Neuron (in vitro differentiated cells): ENCODE data around the gene TUBE1.
"Not testable (repeated sequence)": the region's sequence is repeated elsewhere in the genome, so short reads cannot be mapped to it uniquely, and the experiment has no call there.

ENCODE experiments used
- H2AFZ ChIP-seq: one replicate; pipeline ENCODE4 v1.6.1; 2013; ENCODE audit warnings: low read depth, mild to moderate bottlenecking, inconsistent platforms, low read length, moderate library complexity
- H3K27me3 ChIP-seq: one replicate; pipeline ENCODE4 v1.6.1; 2013; ENCODE audit warnings: low read length; ENCODE audit not compliant: insufficient read depth
- H3K36me3 ChIP-seq: one replicate; pipeline ENCODE4 v1.6.1; 2013; ENCODE audit warnings: low read length; ENCODE audit not compliant: insufficient read depth
- H3K4me1 ChIP-seq: one replicate; pipeline ENCODE4 v1.6.1; 2013; ENCODE audit warnings: low read length; ENCODE audit not compliant: insufficient read depth
- H3K4me3 ChIP-seq: 2 replicates; pipeline ENCODE4 v1.5.1; 2013; ENCODE audit warnings: mild to moderate bottlenecking, low read length, moderate library complexity
- H3K9me3 ChIP-seq: one replicate; pipeline ENCODE4 v1.6.1; 2013; ENCODE audit warnings: low read length

TUBE1 gene

DNA sequence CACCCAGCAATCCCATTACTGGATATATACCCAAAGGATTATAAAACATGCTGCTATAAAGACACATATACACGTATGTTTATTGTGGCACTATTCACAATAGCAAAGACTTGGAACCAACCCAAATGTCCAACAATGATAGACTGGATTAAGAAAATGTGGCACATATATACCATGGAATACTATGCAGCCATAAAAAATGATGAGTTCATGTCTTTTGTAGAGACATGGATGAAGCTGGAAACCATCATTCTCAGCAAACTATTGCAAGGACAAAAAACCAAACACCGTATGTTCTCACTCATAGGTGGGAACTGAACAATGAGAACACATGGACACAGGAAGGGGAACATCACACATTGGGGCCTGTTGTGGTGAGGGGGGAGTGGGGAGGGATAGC lies 18.7 kb upstream of the TUBE1 start:
- H3K36me3 ChIP-seq: peaks cover 17% of the 10 kb centered on the region
- H3K4me3 ChIP-seq, H3K9me3 ChIP-seq, H3K27me3 ChIP-seq, H2AFZ ChIP-seq: not testable (repeated sequence)
- peaks cover 11% of the 10 kb centered on the region for H3K4me1 ChIP-seq

DNA sequence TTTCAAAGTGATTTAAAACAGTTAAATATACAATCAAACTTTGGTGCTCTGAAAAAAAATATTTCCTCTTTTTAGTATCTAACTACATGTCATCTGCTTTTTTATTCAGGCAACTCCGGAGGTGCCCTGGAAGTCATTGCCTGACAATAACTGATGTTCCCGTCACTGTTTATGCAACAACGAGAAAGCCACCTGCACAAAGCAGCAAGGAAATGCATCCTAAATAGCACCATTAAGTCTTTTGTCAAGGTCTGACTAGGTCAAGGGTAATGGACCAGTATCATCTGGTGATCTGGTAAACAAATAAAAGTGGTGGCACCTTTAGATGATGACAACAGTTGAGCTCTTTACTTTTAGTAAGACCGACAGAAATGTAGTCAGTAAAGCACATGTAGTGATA lies 13.3 kb upstream of the TUBE1 start:
- Histone ChIP-seq H3K36me3 (peaks cover 39% of the 10 kb centered on the region), H2AFZ (no peak overlapping the region), H3K27me3 (no peaks in the 10 kb centered on the region), H3K4me3 (no peak overlapping the region), H3K4me1 (no peaks in the 10 kb centered on the region), H3K9me3 (no peaks in the 10 kb centered on the region)

DNA sequence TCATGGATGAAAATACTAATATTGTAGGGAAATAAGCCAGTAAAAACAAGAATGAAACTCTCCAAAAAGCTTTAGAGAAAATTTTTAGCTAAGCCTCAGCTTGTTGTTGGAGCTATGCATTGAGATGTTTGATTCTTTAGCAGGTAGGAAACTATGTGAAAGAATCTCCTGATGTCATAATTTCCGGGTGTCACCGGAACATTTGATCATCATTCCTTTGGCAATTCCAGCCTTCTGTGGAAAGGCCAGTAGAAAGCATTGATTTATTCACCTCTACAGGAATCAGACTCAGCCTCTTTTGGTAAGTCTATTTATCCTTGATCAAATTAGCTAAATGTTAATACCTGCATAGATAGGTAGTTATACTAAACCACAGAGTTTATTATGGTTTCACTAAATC lies 9.6 kb upstream of the TUBE1 start:
- no peak overlapping the region for H3K4me3 ChIP-seq
- H2AFZ ChIP-seq: no peak overlapping the region
- H3K27me3 ChIP-seq: no peaks in the 10 kb centered on the region
- H3K4me1 ChIP-seq: no peaks in the 10 kb centered on the region
- H3K9me3 ChIP-seq: no peaks in the 10 kb centered on the region
- peaks cover 30% of the 10 kb centered on the region for H3K36me3 ChIP-seq

DNA sequence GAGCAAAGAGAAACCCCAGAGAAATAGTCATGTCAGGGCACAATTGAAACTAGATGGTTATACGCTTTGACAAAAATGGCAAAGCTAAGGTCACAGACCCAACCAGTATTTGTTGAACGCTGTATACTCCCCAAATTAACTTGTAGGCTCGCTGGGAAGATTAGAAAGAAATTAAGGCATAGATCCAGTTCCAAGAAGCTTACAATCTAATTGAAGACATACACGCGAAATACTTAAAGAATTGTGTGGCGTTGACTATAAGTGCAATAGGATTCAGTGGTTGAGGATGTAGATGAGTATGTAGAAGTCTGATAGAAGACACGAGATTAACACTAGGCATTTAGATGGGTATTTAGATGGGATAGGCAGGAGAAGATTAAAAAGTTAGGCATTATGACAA lies 634 bp upstream of the TUBE1 start:
- no peaks in the 10 kb centered on the region for H3K27me3 ChIP-seq
- H2AFZ ChIP-seq: peak overlapping the region; percentile 73
- peak overlapping the region; percentile 94 for H3K4me3 ChIP-seq
- no peaks in the 10 kb centered on the region for H3K9me3 ChIP-seq
- H3K36me3 ChIP-seq: peaks cover 27% of the 10 kb centered on the region
- peaks cover 16% of the 10 kb centered on the region for H3K4me1 ChIP-seq

DNA sequence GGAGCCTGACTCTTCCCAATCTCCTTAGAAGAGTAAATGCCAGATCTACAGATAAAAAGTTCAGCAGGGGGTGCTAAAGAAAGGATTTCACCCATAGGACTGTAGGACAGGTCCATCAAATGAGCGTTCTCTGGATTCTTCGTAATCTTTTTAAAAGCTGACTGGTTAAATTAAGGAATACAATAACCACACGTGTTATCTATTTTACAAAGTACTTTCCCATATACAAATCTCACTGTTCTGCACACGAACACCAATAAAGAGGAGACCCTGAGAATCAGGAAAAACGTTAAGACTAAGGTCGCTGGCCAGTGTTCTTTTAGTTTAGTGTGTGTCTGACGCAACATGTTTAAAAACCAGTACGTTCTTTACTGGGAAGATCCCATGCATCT lies 542 bp downstream of the TUBE1 start:
- no peaks in the 10 kb centered on the region for H3K27me3 ChIP-seq
- H3K36me3 ChIP-seq: peaks cover 29% of the 10 kb centered on the region
- H3K4me3 ChIP-seq: peak overlapping the region; percentile 94
- peaks cover 16% of the 10 kb centered on the region for H3K4me1 ChIP-seq
- no peaks in the 10 kb centered on the region for H3K9me3 ChIP-seq
- H2AFZ ChIP-seq: peak overlapping the region; percentile 73

DNA sequence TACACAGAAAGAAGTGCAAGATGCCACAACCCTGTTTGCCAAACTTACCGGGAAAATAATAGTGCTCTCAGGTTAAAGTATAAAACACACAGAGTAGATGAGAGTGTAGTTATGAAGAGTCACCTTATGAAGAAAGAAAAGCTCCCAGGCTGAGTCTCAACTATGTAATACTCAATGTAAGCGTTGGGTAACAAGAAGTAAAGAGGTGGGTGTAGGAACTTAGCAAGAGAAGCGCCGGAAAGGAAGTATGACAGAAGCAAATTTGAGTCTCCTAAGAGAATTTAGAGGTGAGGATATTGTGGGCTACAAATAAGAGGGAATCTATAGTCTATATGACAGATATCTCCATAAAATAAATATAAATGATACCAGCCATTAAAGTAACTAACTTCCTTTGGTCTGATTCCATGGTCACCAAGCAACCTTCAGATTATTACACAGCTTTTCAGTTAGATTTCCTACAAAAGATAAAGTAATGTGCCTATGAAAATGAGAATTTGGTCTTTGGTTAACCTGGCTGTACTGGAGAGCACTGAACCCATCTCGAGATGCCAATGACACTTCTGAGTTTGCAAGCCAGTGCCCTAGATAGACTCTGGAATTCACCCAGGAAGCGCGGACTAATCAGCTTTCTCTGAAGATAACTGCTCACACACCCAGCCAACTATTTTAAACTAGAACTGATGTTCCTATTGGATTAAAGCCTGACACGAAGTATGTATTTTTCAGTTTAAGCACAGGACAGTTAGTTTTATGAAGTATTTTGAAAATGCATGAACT lies 1.8 kb downstream of the TUBE1 start:
- Histone ChIP-seq H2AFZ (no peak overlapping the region), H3K27me3 (no peaks in the 10 kb centered on the region), H3K36me3 (peaks cover 37% of the 10 kb centered on the region), H3K4me1 (peaks cover 16% of the 10 kb centered on the region), H3K4me3 (peak overlapping the region; percentile 94), H3K9me3 (no peaks in the 10 kb centered on the region)

DNA sequence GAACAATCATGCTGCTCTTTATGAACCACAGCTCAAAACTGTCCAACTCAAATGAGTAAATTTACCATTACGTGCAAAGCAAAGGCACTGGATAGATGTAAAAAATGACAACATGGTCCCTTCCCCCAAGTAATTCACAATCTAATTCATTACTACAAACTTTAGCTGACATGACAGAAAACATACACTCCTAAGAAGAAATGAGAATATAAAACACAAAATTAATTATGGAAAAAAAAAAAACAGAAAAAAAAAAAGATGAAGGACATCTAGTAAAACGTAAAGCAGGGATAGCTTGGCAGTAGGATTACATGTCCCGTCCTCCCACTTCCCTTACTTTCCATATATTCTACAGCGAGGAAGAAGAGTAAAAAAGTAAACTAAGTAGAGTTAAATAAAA lies 5.7 kb downstream of the TUBE1 start:
- Histone ChIP-seq H3K9me3 (no peaks in the 10 kb centered on the region), H3K4me3 (no peak overlapping the region), H3K27me3 (no peaks in the 10 kb centered on the region), H3K4me1 (peaks cover 6% of the 10 kb centered on the region), H2AFZ (no peak overlapping the region), H3K36me3 (peaks cover 62% of the 10 kb centered on the region)

DNA sequence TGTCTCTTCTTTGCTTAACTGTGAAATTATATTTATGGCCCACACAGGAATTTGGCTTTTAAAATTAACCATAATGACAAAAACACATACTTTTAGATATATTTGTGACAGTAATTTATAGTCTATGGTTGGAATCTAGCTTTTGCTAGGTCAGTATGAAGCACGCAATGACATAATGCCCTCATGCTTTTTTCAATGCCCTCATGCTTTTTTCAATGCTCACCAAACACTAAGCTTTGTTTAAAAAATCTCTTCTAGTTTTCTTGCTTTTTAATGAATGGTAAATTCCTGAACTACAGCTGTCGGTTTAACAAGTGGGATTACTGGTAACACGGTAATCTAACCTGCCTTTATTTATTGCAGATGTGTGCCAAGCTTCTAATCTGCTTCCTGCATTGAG lies 20.7 kb downstream of the TUBE1 start:
- no peaks in the 10 kb centered on the region for H3K27me3 ChIP-seq
- H3K4me3 ChIP-seq: no peak overlapping the region
- peaks cover 23% of the 10 kb centered on the region for H3K36me3 ChIP-seq
- no peaks in the 10 kb centered on the region for H3K9me3 ChIP-seq
- no peaks in the 10 kb centered on the region for H3K4me1 ChIP-seq
- H2AFZ ChIP-seq: no peak overlapping the region

DNA sequence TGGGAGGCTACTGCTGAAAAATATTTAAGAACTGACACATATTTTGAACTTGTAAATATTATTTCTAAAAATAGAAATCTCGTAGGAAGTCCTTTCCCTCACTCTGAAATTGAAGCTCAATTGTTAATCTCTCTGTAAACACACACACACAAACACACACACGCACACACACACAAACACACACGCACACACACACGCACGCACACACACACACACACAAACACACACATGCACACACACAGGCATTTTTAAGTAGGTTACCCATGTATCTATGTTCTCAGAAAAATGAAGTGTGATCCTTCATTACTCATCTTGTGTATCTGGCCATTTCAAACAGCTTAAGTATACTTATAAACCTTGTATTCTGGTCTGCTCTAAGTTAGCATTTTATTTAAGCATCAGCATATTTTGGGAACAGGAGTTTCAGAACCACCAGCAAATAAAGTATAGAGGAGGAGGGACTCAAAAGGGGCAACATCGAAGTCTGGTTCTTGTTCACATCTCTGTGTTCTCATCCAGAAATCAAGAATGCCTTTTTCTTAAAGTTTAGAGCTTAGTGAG lies 21.8 kb downstream of the TUBE1 start:
- no peaks in the 10 kb centered on the region for H3K27me3 ChIP-seq

DNA sequence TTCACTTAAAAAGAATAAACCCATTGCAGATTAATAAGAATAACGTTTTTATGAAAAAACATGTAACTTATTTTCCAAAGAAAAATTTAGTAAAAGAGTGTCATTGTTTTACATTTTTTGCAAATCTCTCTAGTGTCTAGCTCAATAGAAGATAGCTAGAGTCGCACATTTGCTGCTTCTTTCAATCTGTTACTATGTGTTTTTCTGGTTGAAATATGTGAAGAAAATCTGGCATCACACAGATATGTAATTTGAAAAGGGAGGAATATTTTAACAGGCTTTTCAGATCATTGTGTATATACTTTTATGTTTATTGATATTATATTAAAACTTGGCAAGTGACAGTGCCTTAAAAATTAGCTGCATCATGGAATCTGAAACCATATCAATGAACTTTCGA lies 24.3 kb downstream of the TUBE1 start:
- H2AFZ ChIP-seq: no peak overlapping the region
- no peaks in the 10 kb centered on the region for H3K9me3 ChIP-seq
- no peaks in the 10 kb centered on the region for H3K27me3 ChIP-seq
- H3K4me1 ChIP-seq: peaks cover 4% of the 10 kb centered on the region
- H3K36me3 ChIP-seq: no peaks in the 10 kb centered on the region
- no peak overlapping the region for H3K4me3 ChIP-seq

More for the DNA sequence above, 21.8 kb downstream of the TUBE1 start:
- H3K4me3 ChIP-seq: no peak overlapping the region
- peaks cover 13% of the 10 kb centered on the region for H3K36me3 ChIP-seq
- H2AFZ ChIP-seq: no peak overlapping the region
- H3K9me3 ChIP-seq: no peaks in the 10 kb centered on the region
- peaks cover 4% of the 10 kb centered on the region for H3K4me1 ChIP-seq

DNA sequence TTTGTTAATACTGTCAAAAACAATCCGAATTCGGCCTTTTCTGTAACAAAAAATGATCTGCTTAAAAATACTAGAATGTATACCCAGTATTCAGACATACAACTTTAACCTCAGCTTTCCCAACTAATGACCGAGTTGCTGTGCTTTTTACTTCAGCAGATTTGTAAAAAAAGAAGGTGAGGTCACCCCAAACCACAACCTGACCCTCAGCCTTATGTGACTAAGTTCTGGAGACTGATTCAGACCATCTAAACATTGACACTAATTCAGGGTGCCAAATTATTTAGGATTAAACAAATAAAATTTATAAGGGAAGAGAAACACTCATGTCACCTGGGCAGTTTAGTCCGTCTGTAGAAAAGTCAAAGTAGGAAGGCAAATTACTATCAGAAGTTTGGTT lies 25.7 kb downstream of the TUBE1 start:
- peaks cover 4% of the 10 kb centered on the region for H3K4me1 ChIP-seq
- H3K27me3 ChIP-seq: no peaks in the 10 kb centered on the region
- H3K36me3 ChIP-seq: no peaks in the 10 kb centered on the region
- H2AFZ ChIP-seq: no peak overlapping the region
- no peak overlapping the region for H3K4me3 ChIP-seq
- H3K9me3 ChIP-seq: no peaks in the 10 kb centered on the region

DNA sequence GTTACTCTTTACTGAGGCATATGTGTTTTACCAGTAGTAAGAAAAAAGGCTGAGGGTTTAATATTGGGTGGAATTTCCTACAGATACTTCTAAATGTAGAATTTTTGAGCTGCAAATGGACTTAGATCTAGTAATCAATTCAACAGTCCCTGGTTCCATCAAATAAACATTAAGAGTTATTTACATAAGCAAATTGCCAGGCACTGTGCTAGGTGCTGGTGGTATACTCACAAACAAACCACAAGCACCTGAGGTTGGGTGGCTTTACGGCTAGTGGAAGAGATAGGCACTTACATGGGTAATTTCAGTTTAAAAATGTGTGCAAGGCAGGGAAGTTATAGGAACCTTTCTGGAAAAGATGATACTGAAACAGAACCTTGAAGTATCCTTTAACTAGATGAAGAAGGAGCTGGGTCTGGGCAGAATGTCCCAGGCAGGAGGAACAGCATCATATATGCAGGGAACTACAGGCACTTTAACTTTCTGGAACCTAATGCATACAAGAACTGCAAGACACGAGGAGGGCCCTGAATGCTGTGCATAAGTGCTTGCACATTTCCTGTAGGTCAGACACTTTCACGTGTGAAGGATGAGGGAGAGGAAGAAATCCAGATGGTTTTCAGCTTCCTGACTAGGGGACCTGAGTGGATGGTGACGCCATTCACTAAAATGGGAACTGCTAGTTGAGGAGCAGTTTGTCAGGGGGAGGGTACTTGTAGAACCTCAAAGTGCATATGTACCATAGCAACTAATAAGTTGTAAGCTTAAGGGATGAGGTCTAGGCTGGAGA lies 28.8 kb downstream of the TUBE1 start:
- no peaks in the 10 kb centered on the region for H3K27me3 ChIP-seq

DNA sequence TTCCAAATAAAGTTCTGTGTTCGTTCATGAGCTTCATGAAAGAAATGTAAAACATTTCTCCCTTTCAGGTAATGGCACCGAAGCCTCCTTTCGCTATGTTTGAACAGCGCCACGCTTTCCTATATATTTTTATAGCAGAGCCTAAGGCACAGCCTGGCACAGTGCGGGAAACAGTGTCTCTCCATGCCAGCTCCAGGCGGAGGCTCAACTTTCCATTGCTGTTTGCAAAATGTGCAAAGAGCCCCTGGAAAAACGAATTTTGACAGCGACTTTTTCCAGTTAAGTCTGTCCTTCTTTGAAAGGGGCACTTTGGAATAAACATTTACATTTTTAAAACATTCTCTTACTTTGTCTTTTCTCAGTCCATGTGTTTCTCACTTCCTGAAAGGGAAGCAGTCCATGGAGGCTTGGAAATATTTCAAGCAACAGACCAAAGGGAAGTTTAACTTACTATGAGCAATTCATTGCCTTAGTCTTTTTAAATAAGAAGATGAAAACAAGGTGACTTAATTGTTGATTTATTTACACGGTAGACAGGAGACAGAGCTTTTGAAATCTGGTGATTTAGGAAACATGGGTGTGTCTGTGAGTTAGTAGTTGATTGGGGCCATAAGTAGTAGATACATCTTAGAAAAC lies 32.6 kb downstream of the TUBE1 start:
- no peak overlapping the region for H3K4me3 ChIP-seq
- H3K4me1 ChIP-seq: no peaks in the 10 kb centered on the region
- H3K9me3 ChIP-seq: no peaks in the 10 kb centered on the region
- no peak overlapping the region for H2AFZ ChIP-seq
- no peaks in the 10 kb centered on the region for H3K27me3 ChIP-seq
- H3K36me3 ChIP-seq: no peaks in the 10 kb centered on the region

More for the DNA sequence above, 28.8 kb downstream of the TUBE1 start:
- Histone ChIP-seq H3K4me3 (no peak overlapping the region), H3K36me3 (no peaks in the 10 kb centered on the region), H3K9me3 (no peaks in the 10 kb centered on the region), H2AFZ (no peak overlapping the region), H3K4me1 (peaks cover 4% of the 10 kb centered on the region)
